ENCODE measurements around the gene ATP6AP1. TPM values are rescaled to one million over a fixed set of nuclear protein-coding genes. Genes with fewer than 3 reads are reported as not detected.

Gene ATP6AP1
- total and polyA plus RNA-seq, 11 donors = 33.8 to 127 (median 84.2) TPM

- intact Hi-C loops (cut with DNase I) = no loop called here
- ATAC-seq (no peak), DNase-seq (no peak)
- H3K4me3 ChIP-seq = no peak overlapping the region
- WGBS, 4 donors = 88 to 93% (median 89%) methylated on average over 13 to 14 of the region's 14 CpGs
- H3K9me3 ChIP-seq = no peaks in the 10 kb centered on the region
- H3K4me1 ChIP-seq = peaks cover 0 to 15% (median 8%) of the 10 kb centered on the region in 12 donors
- peaks cover 0 to 3% (median 0%) of the 10 kb centered on the region in 9 donors for H3K27me3 ChIP-seq
- H3K27ac ChIP-seq = no peak overlapping the region
- H3K36me3 ChIP-seq = peaks cover 0 to 46% (median 19%) of the 10 kb centered on the region in 9 donors
- TF ChIP-seq CTCF (IDR thresholded peaks at IDR 0.05) (no peak), POLR2A (IDR thresholded peaks at IDR 0.05) (no peak)
Measured at GRCh38 chrX:154448484-154448883, 20.0 kb downstream of the ATP6AP1 start.

- H3K27ac ChIP-seq = no peak overlapping the region
- peaks cover 0 to 3% (median 0%) of the 10 kb centered on the region in 9 donors for H3K27me3 ChIP-seq
- H3K4me1 ChIP-seq = peaks cover 0 to 11% (median 6%) of the 10 kb centered on the region in 12 donors
- H3K36me3 ChIP-seq = peaks cover 0 to 46% (median 19%) of the 10 kb centered on the region in 9 donors
- no peak overlapping the region for H3K4me3 ChIP-seq
- 88 to 95% (median 93%) methylated on average over 10 to 18 of the region's 18 CpGs for WGBS, 4 donors
- no peaks in the 10 kb centered on the region for H3K9me3 ChIP-seq
- no peak for TF ChIP-seq CTCF (IDR thresholded peaks at IDR 0.05)
- TF ChIP-seq POLR2A (IDR thresholded peaks at IDR 0.05) = no peak
- ATAC-seq = no peak
- DNase-seq = peak in 1 of 5 donors; percentile 29
- intact Hi-C loops (cut with DNase I) = no loop called here
Measured at GRCh38 chrX:154449618-154450017, 21.1 kb downstream of the ATP6AP1 start.

- WGBS, 4 donors = 87 to 95% (median 90%) methylated on average over 17 of the region's 17 CpGs
- no peaks in the 10 kb centered on the region for H3K9me3 ChIP-seq
- no peak overlapping the region for H3K27ac ChIP-seq
- no peak for DNase-seq
- TF ChIP-seq CTCF (IDR thresholded peaks at IDR 0.05) (no peak), POLR2A (IDR thresholded peaks at IDR 0.05) (no peak)
- peaks cover 0 to 46% (median 19%) of the 10 kb centered on the region in 9 donors for H3K36me3 ChIP-seq
- H3K4me3 ChIP-seq = no peak overlapping the region
- peaks cover 0 to 3% (median 0%) of the 10 kb centered on the region in 9 donors for H3K27me3 ChIP-seq
- ATAC-seq = no peak
- intact Hi-C loops (cut with DNase I) = no loop called here
- H3K4me1 ChIP-seq = peaks cover 0 to 4% (median 0%) of the 10 kb centered on the region in 12 donors
Measured at GRCh38 chrX:154450312-154450711, 21.8 kb downstream of the ATP6AP1 start.

- H3K9me3 ChIP-seq = no peaks in the 10 kb centered on the region
- H3K4me3 ChIP-seq = no peak overlapping the region
- peaks cover 0 to 3% (median 0%) of the 10 kb centered on the region in 9 donors for H3K27me3 ChIP-seq
- no peak overlapping the region for H3K27ac ChIP-seq
- 86 to 94% (median 91%) methylated on average over 9 of the region's 9 CpGs for WGBS, 4 donors
- no peak for TF ChIP-seq POLR2A (IDR thresholded peaks at IDR 0.05)
- no peak for TF ChIP-seq CTCF (IDR thresholded peaks at IDR 0.05)
- H3K36me3 ChIP-seq = peaks cover 0 to 37% (median 19%) of the 10 kb centered on the region in 9 donors
- no peaks in the 10 kb centered on the region for H3K4me1 ChIP-seq
- ATAC-seq (no peak), DNase-seq (no peak)
- intact Hi-C loops (cut with DNase I) = no loop called here
Measured at GRCh38 chrX:154452823-154453222, 24.3 kb downstream of the ATP6AP1 start.

Data from heart left ventricle (tissue), 16 donors.